HCT116 (cell line): ENCODE results near the gene ZNF202. TPM values are rescaled to one million over a fixed set of nuclear protein-coding genes. Genes with fewer than 3 reads are reported as not detected.

Source experiments
- ATAC-seq: fragments of 200-7000 bp; cut with Tn5 transposase; 2 replicates; pipeline ENCODE4 v1.9.1; 2020; ENCODE audit warnings: mild to moderate bottlenecking, moderate library complexity
- BruUV-seq: library from RNA; stranded (reverse); fragments of 400-500 nt; replicated peaks from 2 replicates; lab custom pipeline; 2021; lab: Mats Ljungman, UMichigan
- CTCF ChIA-PET: fragments of 300-600 bp; sonication (Branson Sonifier 250); formaldehyde crosslinking; loops from one replicate; lab custom pipeline; 2021; ENCODE audit warnings: antibody characterized with exemption; lab: Charles Lee
- POLR2A ChIA-PET: fragments of 300-600, 350-600 bp; sonication (Branson Sonifier 250); formaldehyde crosslinking; loops from one replicate; lab custom pipeline; 2021; ENCODE audit warnings: antibody characterized with exemption; lab: Charles Lee
- RAD21 ChIA-PET, 2 experiments: fragments of 300-600 bp; sonication (Branson Sonifier 250); formaldehyde crosslinking; loops; one replicate each; lab custom pipeline; 2023; ENCODE audit warnings: low total read pairs in 2 of 2; ENCODE audit not compliant: uncharacterized antibody in 2 of 2, unreplicated experiment in 2 of 2, low non-redundant PET in 1 of 2; lab: Charles Lee
- DNase-seq: peaks from one replicate; pipeline ENCODE4 v3.0.0-alpha.2; 2010; ENCODE audit warnings: low read depth, low spot score
- H2AFZ ChIP-seq: fragments of 200-600 bp; shearing (Covaris generic), sonication (generic); 2 replicates; pipeline ENCODE4 v1.6.1; 2017; ENCODE audit warnings: low read depth, mixed run types, mixed read lengths, antibody characterized with exemption, low read length; ENCODE audit not compliant: poor library complexity, severe bottlenecking
- H3K27ac ChIP-seq: 2 replicates; pipeline ENCODE4 v1.5.1; 2012; ENCODE audit warnings: low read depth, low read length
- H3K27me3 ChIP-seq: fragments of 200-600 bp; sonication (generic); 2 replicates; pipeline ENCODE4 v1.6.1; 2016; ENCODE audit warnings: mixed run types, low read length, mixed read lengths; ENCODE audit not compliant: insufficient read depth
- H3K36me3 ChIP-seq, 2 experiments: fragments of 200-500 bp in 1 of 2; fragments of 200-600 bp in 1 of 2; sonication (Bioruptor generic) in 1 of 2; sonication (generic) in 1 of 2; 2 replicates each; pipeline versions ENCODE4 v1.5.1 to v1.6.1; 2014 to 2016; ENCODE audit warnings: low read length in 2 of 2, inconsistent platforms in 1 of 2, mixed read lengths in 1 of 2, mixed run types in 1 of 2; ENCODE audit not compliant: insufficient read depth in 2 of 2, control insufficient read depth in 1 of 2
- H3K4me1 ChIP-seq, 2 experiments: fragments of 200-600 bp in 1 of 2; sonication (generic) in 1 of 2; 2 replicates each; pipeline versions ENCODE4 v1.5.1 to v1.6.1; 2012 to 2017; ENCODE audit warnings: low read length in 2 of 2, inconsistent platforms in 1 of 2, mild to moderate bottlenecking in 1 of 2, mixed read lengths in 1 of 2, mixed run types in 1 of 2, moderate library complexity in 1 of 2; ENCODE audit not compliant: insufficient read depth in 2 of 2, control insufficient read depth in 1 of 2
- H3K4me2 ChIP-seq: fragments of 200-600 bp; sonication (generic); 2 replicates; pipeline ENCODE4 v1.6.1; 2017; ENCODE audit warnings: mixed run types, low read length, mixed read lengths
- H3K4me3 ChIP-seq, 2 experiments: fragments of 200-600 bp in 1 of 2; sonication (generic) in 1 of 2; replicated peaks in 1 of 2; 2 replicates each; pipeline ENCODE4 v1.5.1; 2011 to 2016; ENCODE audit warnings: low read length in 2 of 2, control low read depth in 1 of 2, low read depth in 1 of 2, mild to moderate bottlenecking in 1 of 2, mixed read lengths in 1 of 2, mixed run types in 1 of 2
- H3K79me2 ChIP-seq: fragments of 200-600 bp; sonication (generic); 2 replicates; pipeline ENCODE4 v1.6.1; 2017; ENCODE audit warnings: mild to moderate bottlenecking, mixed run types, low read length, moderate library complexity, mixed read lengths; ENCODE audit not compliant: insufficient read depth
- H3K9ac ChIP-seq: fragments of 200-600 bp; sonication (generic); 2 replicates; pipeline ENCODE4 v1.6.1; 2016; ENCODE audit warnings: low read length, mixed read lengths
- H3K9me2 ChIP-seq: fragments of 200-600 bp; sonication (generic), shearing (Covaris generic); 2 replicates; pipeline ENCODE4 v1.6.1; 2017; ENCODE audit warnings: mixed run types, mild to moderate bottlenecking, moderate library complexity; ENCODE audit not compliant: insufficient read depth
- H3K9me3 ChIP-seq, 2 experiments: fragments of 200-500 bp in 1 of 2; fragments of 200-600 bp in 1 of 2; sonication (Bioruptor generic) in 1 of 2; sonication (generic) in 1 of 2; 2 replicates each; pipeline ENCODE4 v1.6.1; 2014 to 2017; ENCODE audit warnings: low read length in 2 of 2, mixed read lengths in 2 of 2, inconsistent platforms in 1 of 2, low read depth in 1 of 2, mild to moderate bottlenecking in 1 of 2, mixed run types in 1 of 2, moderate library complexity in 1 of 2; ENCODE audit not compliant: control insufficient read depth in 1 of 2, insufficient read depth in 1 of 2
- H4K20me1 ChIP-seq: fragments of 200-600 bp; sonication (generic), shearing (Covaris generic); 2 replicates; pipeline ENCODE4 v1.6.1; 2017; ENCODE audit warnings: mixed run types, mild to moderate bottlenecking, moderate library complexity; ENCODE audit not compliant: insufficient read depth
- ATF3 ChIP-seq: IDR thresholded peaks from 2 replicates; pipeline ENCODE4 v1.6.1; 2012
- CBX3 ChIP-seq: IDR thresholded peaks from 2 replicates; pipeline ENCODE4 v1.6.1; 2012; ENCODE audit warnings: low read depth
- EGR1 ChIP-seq: IDR thresholded peaks from 2 replicates; pipeline ENCODE4 v1.6.1; 2012; ENCODE audit warnings: low read depth
- ELF1 ChIP-seq: IDR thresholded peaks from 2 replicates; pipeline ENCODE4 v1.6.1; 2012; ENCODE audit warnings: low read depth, borderline replicate concordance
- EZH2 ChIP-seq: fragments of 200-600 bp; sonication (generic); IDR thresholded peaks from 2 replicates; pipeline ENCODE4 v1.6.1; 2017; ENCODE audit warnings: antibody characterized with exemption, mixed run types
- EZH2phosphoT487 ChIP-seq: fragments of 200-600 bp; IDR thresholded peaks from 2 replicates; pipeline ENCODE4 v1.6.1; 2018; ENCODE audit warnings: antibody characterized with exemption, borderline replicate concordance
- JUND ChIP-seq: IDR thresholded peaks from 2 replicates; pipeline ENCODE4 v1.6.1; 2012
- MAX ChIP-seq: IDR thresholded peaks from 2 replicates; pipeline ENCODE4 v1.6.1; 2012
- POLR2AphosphoS5 ChIP-seq: IDR thresholded peaks from 2 replicates; pipeline ENCODE4 v1.6.1; 2011; ENCODE audit warnings: mild to moderate bottlenecking, low read depth, low read length, moderate library complexity
- REST ChIP-seq: IDR thresholded peaks from 2 replicates; pipeline ENCODE4 v1.6.1; 2012; ENCODE audit warnings: low read depth
- SIN3A ChIP-seq: IDR thresholded peaks from 2 replicates; pipeline ENCODE4 v1.6.1; 2012; ENCODE audit warnings: low read depth
- SP1 ChIP-seq: IDR thresholded peaks from 2 replicates; pipeline ENCODE4 v1.6.1; 2012; ENCODE audit warnings: low read depth
- YY1 ChIP-seq: IDR thresholded peaks from 2 replicates; pipeline ENCODE4 v1.6.1; 2011; ENCODE audit warnings: low read length, low read depth, moderate library complexity, mild to moderate bottlenecking; ENCODE audit not compliant: insufficient replicate concordance; ENCODE audit errors: extremely low read depth
- ZBTB33 ChIP-seq: IDR thresholded peaks from 2 replicates; pipeline ENCODE4 v1.6.1; 2011; ENCODE audit warnings: mild to moderate bottlenecking, low read length, moderate library complexity; ENCODE audit not compliant: insufficient replicate concordance; ENCODE audit errors: extremely low read depth
- ZFX ChIP-seq: fragments of 450-650 bp; IDR thresholded peaks from 2 replicates; pipeline ENCODE4 v1.6.1; 2017
- ZNF274 ChIP-seq: fragments of 200-500 bp; sonication (Bioruptor generic); IDR thresholded peaks from 2 replicates; pipeline ENCODE4 v1.6.1; 2014; ENCODE audit warnings: mild to moderate bottlenecking, low read depth, low read length, inconsistent platforms
- intact Hi-C: fragments of 100-400 bp; cut with micrococcal nuclease; formaldehyde crosslinking; loops from 2 replicates; pipeline ENCODE4 v1.10.0; 2022
- total RNA-seq: library from RNA; stranded (reverse); gene quantifications from one replicate; pipeline ENCODE4 v1.2.1, GENCODE V29; 2021; ENCODE audit not compliant: unreplicated experiment

Gene ZNF202
- total RNA-seq, 1 experiment from 2014 or later, result 16.9 TPM

- H3K36me3 ChIP-seq, result no peaks in the 10 kb centered on the region
- no peaks in the 10 kb centered on the region for H3K9me2 ChIP-seq
- H2AFZ ChIP-seq, result no peak overlapping the region
- H3K9ac ChIP-seq, result no peak overlapping the region
- H4K20me1 ChIP-seq, result no peaks in the 10 kb centered on the region
- H3K4me3 ChIP-seq, result no peak overlapping the region
- RAD21 ChIA-PET, result no interaction called here
- no TSS peak for BruUV-seq
- no peak overlapping the region for H3K27ac ChIP-seq
- H3K9me3 ChIP-seq, result no peaks in the 10 kb centered on the region
- TF ChIP-seq ATF3, result no peak
- TF ChIP-seq, all 23 proteins: peak for 0
- ATAC-seq, result no peak
- intact Hi-C loops, result no loop called here
- Histone ChIP-seq H3K4me2 (no peak overlapping the region), H3K4me1 (no peaks in the 10 kb centered on the region), H3K79me2 (no peaks in the 10 kb centered on the region), H3K27me3 (no peaks in the 10 kb centered on the region)
- ChIA-PET CTCF (no interaction called here), POLR2A (no interaction called here)
- DNase-seq, result no peak
These were observed 30.2 kb upstream of the ZNF202 start for GRCh38 chr11:123771664-123772063.

- Histone ChIP-seq H2AFZ (no peak overlapping the region), H3K79me2 (no peaks in the 10 kb centered on the region), H3K9me3 (no peaks in the 10 kb centered on the region), H3K4me3 (no peak overlapping the region), H3K27me3 (no peaks in the 10 kb centered on the region), H3K9me2 (no peaks in the 10 kb centered on the region), H3K9ac (no peak overlapping the region), H4K20me1 (no peaks in the 10 kb centered on the region), H3K36me3 (no peaks in the 10 kb centered on the region), H3K4me2 (no peak overlapping the region), H3K27ac (no peak overlapping the region), H3K4me1 (no peaks in the 10 kb centered on the region)
- BruUV-seq, result no TSS peak
- CTCF ChIA-PET, result no interaction called here
- intact Hi-C loops, result no loop called here
- DNase-seq, result no peak
- POLR2A ChIA-PET, result no interaction called here
- RAD21 ChIA-PET, result no interaction called here
- ATAC-seq, result no peak
- TF ChIP-seq SP1, result no peak
- TF ChIP-seq EZH2, result no peak
- TF ChIP-seq MAX, result no peak
- TF ChIP-seq ZNF274, result no peak
- TF ChIP-seq ZBTB33, result no peak
- no peak for TF ChIP-seq REST
- TF ChIP-seq ATF3, result no peak
- no peak for TF ChIP-seq ZFX
- TF ChIP-seq JUND, result no peak
- TF ChIP-seq YY1, result no peak
- no peak for TF ChIP-seq POLR2AphosphoS5
- TF ChIP-seq EZH2phosphoT487, result no peak
- TF ChIP-seq SIN3A, result no peak
- TF ChIP-seq EGR1, result no peak
- no peak for TF ChIP-seq CBX3
- no peak for TF ChIP-seq ELF1
These were observed 29.3 kb upstream of the ZNF202 start for GRCh38 chr11:123770712-123771111.
